H9 (cell line): ENCODE data around the gene SOX13. TPM values are rescaled to one million over a fixed set of nuclear protein-coding genes. Genes with fewer than 3 reads are reported as not detected.
A peak's percentile ranks its signal among the peaks of the same experiment; 100 is the strongest.

Experiments used
- DNase-seq: peaks from one replicate; pipeline ENCODE4 v3.0.0-alpha.2; 2017
- H2AFZ ChIP-seq: one replicate; pipeline ENCODE4 v1.6.1; 2013; ENCODE audit warnings: mild to moderate bottlenecking, low read length, control low read depth, moderate library complexity
- H2AK5ac ChIP-seq: 2 replicates; pipeline ENCODE4 v1.6.1; 2013; ENCODE audit warnings: low read length, control low read depth, mixed read lengths; ENCODE audit not compliant: insufficient read length
- H2BK120ac ChIP-seq: one replicate; pipeline ENCODE4 v1.6.1; 2013; ENCODE audit warnings: low read depth, mild to moderate bottlenecking, low read length, control low read depth, inconsistent platforms; ENCODE audit not compliant: poor library complexity, severe bottlenecking
- H2BK12ac ChIP-seq: 2 replicates; pipeline ENCODE4 v1.6.1; 2013; ENCODE audit warnings: low read length, control low read depth, mixed read lengths, low read depth; ENCODE audit not compliant: insufficient read length
- H2BK15ac ChIP-seq: 2 replicates; pipeline ENCODE4 v1.6.1; 2013; ENCODE audit warnings: low read depth, low read length, control low read depth
- H2BK20ac ChIP-seq: one replicate; pipeline ENCODE4 v1.6.1; 2013; ENCODE audit warnings: low read depth, mild to moderate bottlenecking, low read length, control low read depth, inconsistent platforms; ENCODE audit not compliant: poor library complexity, severe bottlenecking
- H2BK5ac ChIP-seq: 2 replicates; pipeline ENCODE4 v1.6.1; 2013; ENCODE audit warnings: low read length, control low read depth, mixed read lengths; ENCODE audit not compliant: insufficient read length
- H3K14ac ChIP-seq: 2 replicates; pipeline ENCODE4 v1.6.1; 2013; ENCODE audit warnings: low read length, control low read depth; ENCODE audit not compliant: insufficient read depth
- H3K18ac ChIP-seq: 2 replicates; pipeline ENCODE4 v1.6.1; 2013; ENCODE audit warnings: low read depth, mild to moderate bottlenecking, mixed read lengths, low read length, control low read depth; ENCODE audit not compliant: insufficient read length
- H3K23ac ChIP-seq: 2 replicates; pipeline ENCODE4 v1.6.1; 2013; ENCODE audit warnings: low read length, control low read depth, mixed read lengths, low read depth; ENCODE audit not compliant: insufficient read length
- H3K23me2 ChIP-seq: 2 replicates; pipeline ENCODE4 v1.6.1; 2013; ENCODE audit warnings: low read depth, mild to moderate bottlenecking, mixed read lengths, low read length, control low read depth; ENCODE audit not compliant: insufficient read length, poor library complexity, severe bottlenecking
- H3K27ac ChIP-seq: 2 replicates; pipeline ENCODE4 v1.5.1; 2013; ENCODE audit warnings: low read length, control low read depth, mixed read lengths, low read depth; ENCODE audit not compliant: insufficient read length
- H3K27me3 ChIP-seq: 2 replicates; pipeline ENCODE4 v1.6.1; 2013; ENCODE audit warnings: low read length, control low read depth, inconsistent platforms; ENCODE audit not compliant: insufficient read depth
- H3K4ac ChIP-seq: 2 replicates; pipeline ENCODE4 v1.6.1; 2013; ENCODE audit warnings: low read depth, mild to moderate bottlenecking, control low read depth, inconsistent platforms, low read length, moderate library complexity
- H3K4me1 ChIP-seq: 2 replicates; pipeline ENCODE4 v1.6.1; 2013; ENCODE audit warnings: low read length, control low read depth, inconsistent platforms; ENCODE audit not compliant: insufficient read depth
- H3K4me2 ChIP-seq: 2 replicates; pipeline ENCODE4 v1.6.1; 2013; ENCODE audit warnings: low read length, control low read depth, mixed read lengths; ENCODE audit not compliant: insufficient read length, insufficient read depth
- H3K56ac ChIP-seq: 2 replicates; pipeline ENCODE4 v1.6.1; 2013; ENCODE audit warnings: low read depth, mild to moderate bottlenecking, mixed read lengths, low read length, control low read depth; ENCODE audit not compliant: insufficient read length
- H3K79me1 ChIP-seq: 2 replicates; pipeline ENCODE4 v1.6.1; 2013; ENCODE audit warnings: low read depth, mild to moderate bottlenecking, moderate library complexity, low read length, control low read depth, inconsistent platforms; ENCODE audit not compliant: insufficient read depth, poor library complexity, severe bottlenecking
- H3K79me2 ChIP-seq: 2 replicates; pipeline ENCODE4 v1.6.1; 2013; ENCODE audit warnings: low read length, control low read depth, inconsistent platforms; ENCODE audit not compliant: insufficient read depth
- H3K9ac ChIP-seq: 2 replicates; pipeline ENCODE4 v1.6.1; 2013; ENCODE audit warnings: low read length, control low read depth, mixed read lengths; ENCODE audit not compliant: insufficient read length; ENCODE audit errors: extremely low read depth
- H3K9me3 ChIP-seq: one replicate; pipeline ENCODE4 v1.6.1; 2013; ENCODE audit warnings: low read depth, low read length, inconsistent platforms; ENCODE audit not compliant: control insufficient read depth
- H3T11ph ChIP-seq: one replicate; pipeline ENCODE4 v1.6.1; 2013; ENCODE audit warnings: mild to moderate bottlenecking, low read length, control low read depth, inconsistent platforms
- H4K20me1 ChIP-seq: one replicate; pipeline ENCODE4 v1.6.1; 2013; ENCODE audit not compliant: control insufficient read depth, insufficient read length, insufficient read depth
- H4K5ac ChIP-seq: 2 replicates; pipeline ENCODE4 v1.6.1; 2013; ENCODE audit warnings: low read depth, mild to moderate bottlenecking, mixed read lengths, low read length, control low read depth; ENCODE audit not compliant: insufficient read length
- H4K8ac ChIP-seq: replicated peaks from 2 replicates; pipeline ENCODE4 v1.6.1; 2013; ENCODE audit warnings: low read length, control low read depth, mixed read lengths, low read depth; ENCODE audit not compliant: insufficient read length
- H4K91ac ChIP-seq: 2 replicates; pipeline ENCODE4 v1.6.1; 2013; ENCODE audit warnings: low read depth, mild to moderate bottlenecking, moderate library complexity, mixed read lengths, low read length, control low read depth; ENCODE audit not compliant: insufficient read length
- H3K27ac Mint-ChIP-seq, 3 experiments: 2 replicates in 2 of 3; 3 replicates in 1 of 3; pipeline ENCODE4 v1.8.0; 2020 to 2021; ENCODE audit warnings: mixed read lengths in 3 of 3, mild to moderate bottlenecking in 1 of 3, moderate library complexity in 1 of 3
- H3K27me3 Mint-ChIP-seq: 2 replicates; pipeline ENCODE4 v1.8.0; 2021; ENCODE audit warnings: low read depth, mild to moderate bottlenecking, moderate library complexity, mixed read lengths
- H3K36me3 Mint-ChIP-seq, 3 experiments: 2 replicates in 2 of 3; 3 replicates in 1 of 3; pipeline ENCODE4 v1.8.0; 2020 to 2021; ENCODE audit warnings: low read depth in 3 of 3, mixed read lengths in 3 of 3; ENCODE audit not compliant: insufficient read depth in 1 of 3
- H3K4me1 Mint-ChIP-seq, 2 experiments: 2 replicates each; pipeline ENCODE4 v1.8.0; 2020; ENCODE audit warnings: mixed read lengths in 2 of 2
- H3K4me3 Mint-ChIP-seq, 2 experiments: 2 replicates in 1 of 2; 3 replicates in 1 of 2; pipeline ENCODE4 v1.8.0; 2020 to 2021; ENCODE audit warnings: mild to moderate bottlenecking in 2 of 2, mixed read lengths in 2 of 2, moderate library complexity in 1 of 2
- H3K9me3 Mint-ChIP-seq, 2 experiments: 2 replicates in 1 of 2; 3 replicates in 1 of 2; pipeline ENCODE4 v1.8.0; 2020; ENCODE audit warnings: mild to moderate bottlenecking in 2 of 2, mixed read lengths in 2 of 2, moderate library complexity in 1 of 2
- WGBS: extraction: QIAGEN DNeasy Blood & Tissue Kit; methylation state at CpG from one replicate; pipeline ENCODE4 v1.1.7; 2013; ENCODE audit warnings: missing lambda C conversion rate, low lambda C conversion rate, mixed read lengths; ENCODE audit not compliant: insufficient read length; ENCODE audit errors: extremely low coverage; 5-methylcytosine and 5-hydroxymethylcytosine counted together
- total RNA-seq: library from RNA; stranded (reverse); gene quantifications from 2 replicates; pipeline ENCODE4 v1.2.1, GENCODE V29; 2021
- TF ChIP-seq, protein P1 (sequence below): fragments of 200-600 bp; sonication (generic); conservative IDR thresholded peaks from 3 replicates; pipeline ENCODE4 v1.8.0; 2021; ENCODE audit warnings: antibody characterized with exemption, mild to moderate bottlenecking

Gene SOX13
- total RNA-seq, 1 experiment from 2014 or later: 120 TPM

DNA sequence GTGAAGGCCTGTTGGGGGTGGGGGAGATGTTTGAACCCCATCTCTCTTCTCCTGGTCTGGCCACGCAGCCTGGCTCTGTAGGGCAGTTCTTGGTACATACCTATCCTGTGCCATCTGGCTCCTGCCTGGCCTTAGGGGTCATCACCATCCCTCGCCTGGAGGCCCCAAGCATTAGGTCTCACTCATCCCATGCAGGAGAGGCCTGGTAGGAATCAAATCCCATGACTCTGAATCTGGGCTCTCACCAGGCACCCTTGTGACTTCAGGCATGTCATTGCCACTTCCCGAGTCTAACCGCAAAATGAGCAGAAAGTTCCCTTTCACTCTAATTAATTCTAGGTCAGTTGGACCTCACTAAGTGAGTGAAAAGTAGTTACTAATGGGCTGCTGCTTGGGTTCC is 41.7 kb downstream of the SOX13 start:
- Histone ChIP-seq H2AK5ac (no peak overlapping the region), H2BK12ac (no peak overlapping the region), H3K27me3 (no peaks in the 10 kb centered on the region), H4K20me1 (peaks cover 3% of the 10 kb centered on the region), H2BK5ac (no peak overlapping the region), H4K91ac (no peak overlapping the region), H3T11ph (no peak overlapping the region), H3K56ac (no peak overlapping the region), H3K9me3 (no peaks in the 10 kb centered on the region), H3K14ac (no peak overlapping the region), H2BK120ac (no peak overlapping the region), H2BK20ac (no peak overlapping the region), H2AFZ (no peak overlapping the region), H4K5ac (no peak overlapping the region), H2BK15ac (no peak overlapping the region), H4K8ac (no peak overlapping the region), H3K4me2 (no peak overlapping the region), H3K23ac (no peak overlapping the region), H3K23me2 (no peaks in the 10 kb centered on the region), H3K79me1 (peaks cover 8% of the 10 kb centered on the region), H3K4ac (no peak overlapping the region), H3K9ac (no peak overlapping the region), H3K79me2 (peaks cover 19% of the 10 kb centered on the region; the same call in 1 of the 2 replicates), H3K4me1 (peaks cover 4% of the 10 kb centered on the region; the same call in 1 of the 2 replicates), H3K27ac (no peak overlapping the region), H3K18ac (no peak overlapping the region)
- no CpG with 5 or more reads among the region's 4 CpGs for WGBS
- peak overlapping the region; percentile 57 to 83 (median 57); a peak in 2 of 7 replicates for H3K27ac Mint-ChIP-seq
- H3K9me3 Mint-ChIP-seq: no peaks in the 10 kb centered on the region
- no peak overlapping the region for H3K4me3 Mint-ChIP-seq
- DNase-seq: no peak
- H3K27me3 Mint-ChIP-seq: no peaks in the 10 kb centered on the region; the same call in 1 of the 2 replicates
- peaks cover 45 to 59% (median 54%) of the 10 kb centered on the region in 3 experiments for H3K36me3 Mint-ChIP-seq
- H3K4me1 Mint-ChIP-seq: peaks cover 31 to 33% of the 10 kb centered on the region in 2 experiments
- TF ChIP-seq, protein P1, sequence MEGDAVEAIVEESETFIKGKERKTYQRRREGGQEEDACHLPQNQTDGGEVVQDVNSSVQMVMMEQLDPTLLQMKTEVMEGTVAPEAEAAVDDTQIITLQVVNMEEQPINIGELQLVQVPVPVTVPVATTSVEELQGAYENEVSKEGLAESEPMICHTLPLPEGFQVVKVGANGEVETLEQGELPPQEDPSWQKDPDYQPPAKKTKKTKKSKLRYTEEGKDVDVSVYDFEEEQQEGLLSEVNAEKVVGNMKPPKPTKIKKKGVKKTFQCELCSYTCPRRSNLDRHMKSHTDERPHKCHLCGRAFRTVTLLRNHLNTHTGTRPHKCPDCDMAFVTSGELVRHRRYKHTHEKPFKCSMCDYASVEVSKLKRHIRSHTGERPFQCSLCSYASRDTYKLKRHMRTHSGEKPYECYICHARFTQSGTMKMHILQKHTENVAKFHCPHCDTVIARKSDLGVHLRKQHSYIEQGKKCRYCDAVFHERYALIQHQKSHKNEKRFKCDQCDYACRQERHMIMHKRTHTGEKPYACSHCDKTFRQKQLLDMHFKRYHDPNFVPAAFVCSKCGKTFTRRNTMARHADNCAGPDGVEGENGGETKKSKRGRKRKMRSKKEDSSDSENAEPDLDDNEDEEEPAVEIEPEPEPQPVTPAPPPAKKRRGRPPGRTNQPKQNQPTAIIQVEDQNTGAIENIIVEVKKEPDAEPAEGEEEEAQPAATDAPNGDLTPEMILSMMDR: no peak
